NT2/D1 (cell line): Measurements from ENCODE around the gene TENM4.
"Not testable (repeated sequence)": the region's sequence is repeated elsewhere in the genome, so short reads cannot be mapped to it uniquely, and the experiment has no call there.

Experiments
- SUZ12 ChIP-seq: IDR thresholded peaks from 2 replicates; pipeline ENCODE4 v1.6.1; 2011; ENCODE audit not compliant: insufficient read length, insufficient read depth; ENCODE audit errors: extremely low read depth
- YY1 ChIP-seq: IDR thresholded peaks from 2 replicates; pipeline ENCODE4 v1.6.1; 2011; ENCODE audit not compliant: insufficient read length, insufficient read depth
- ZNF274 ChIP-seq: IDR thresholded peaks from 2 replicates; pipeline ENCODE4 v1.6.1; 2011; ENCODE audit warnings: mild to moderate bottlenecking, low read depth, low read length

- not testable (repeated sequence) for TF ChIP-seq SUZ12, YY1, ZNF274
These were observed 218.7 kb downstream of the TENM4 start for GRCh38 chr11:79222163-79222562.
